Ovary (tissue), 9 donors: ENCODE measurements around the gene AQP12A. TPM values are rescaled to one million over a fixed set of nuclear protein-coding genes. Genes with fewer than 3 reads are reported as not detected.

Experiments used
- DNase-seq, 5 donors: peaks; one replicate each; pipeline ENCODE4 v3.0.0-alpha.2; 2019 to 2020
- H3K27ac ChIP-seq, 2 donors: fragments of 200-600 bp; one replicate each; pipeline versions ENCODE4 v1.5.1 to v1.8.0; 2019 to 2022
- H3K27me3 ChIP-seq: fragments of 200-600 bp; one replicate; pipeline ENCODE4 v1.8.0; 2022
- H3K36me3 ChIP-seq: fragments of 200-600 bp; sonication (generic); one replicate; pipeline ENCODE4 v1.5.1; 2019
- H3K4me1 ChIP-seq: one replicate; pipeline ENCODE4 v1.8.1; 2013; ENCODE audit warnings: mild to moderate bottlenecking, moderate library complexity; ENCODE audit not compliant: insufficient read depth
- H3K4me3 ChIP-seq: fragments of 200-600 bp; sonication (generic); one replicate; pipeline ENCODE4 v1.5.1; 2017
- H3K9me3 ChIP-seq, 2 donors: fragments of 200-600 bp in 1 of 2; sonication (generic) in 1 of 2; one replicate each; pipeline versions ENCODE4 v1.5.1 to v1.8.1; 2013 to 2019; ENCODE audit warnings: mild to moderate bottlenecking in 1 of 2, moderate library complexity in 1 of 2
- EP300 ChIP-seq: sonication (generic); formaldehyde crosslinking; IDR thresholded peaks from one replicate; pipeline ENCODE4 v1.6.1; 2017; ENCODE audit warnings: antibody characterized with exemption
- POLR2A ChIP-seq: fragments of 450-650 bp; IDR thresholded peaks from one replicate; pipeline ENCODE4 v1.6.1; 2017; ENCODE audit warnings: antibody characterized with exemption, mild to moderate bottlenecking, moderate library complexity
- WGBS, 3 donors: extraction: QIAGEN DNeasy Blood & Tissue Kit in 1 of 3; methylation state at CpG; one replicate each; pipeline versions ENCODE4 v1.1.5 to v1.1.7; 2013 to 2017; 5-methylcytosine and 5-hydroxymethylcytosine counted together
- intact Hi-C, 4 donors: fragments of 100-400 bp; cut with DNase I; formaldehyde crosslinking; loops; one replicate each; pipeline versions ENCODE4 v1.11.0 to v1.15.1; 2022 to 2023
- polyA plus RNA-seq, 2 donors: library from polyadenylated mRNA; stranded (reverse); fragments of 200-250 nt in 1 of 2; fragments of 350-450 nt in 1 of 2; fragmentation: Illumina TruSeq in 1 of 2; extraction: RNeasy Lipid Tissue Mini Kit (QIAGEN cat#74804) in 1 of 2; gene quantifications; one replicate each; pipeline ENCODE4 v1.2.3, GENCODE V29; 2013 to 2014
- total RNA-seq, 7 donors: library from RNA; depleted of rRNA in 2 of 7; stranded (reverse); fragments of >200 nt in 2 of 7; fragmentation: NEBNext Ultra II Directional in 3 of 7; extraction: Animal tissue kit (Norgen Biotek cat#: 25700) in 3 of 7; gene quantifications; one replicate each; pipeline versions ENCODE4 v1.1.0 to v1.2.4, GENCODE V29; 2016 to 2023
- TF ChIP-seq, protein P1 (sequence below), 3 donors: fragments of 450-650 bp in 2 of 3; fragments of 200-600 bp in 1 of 3; IDR thresholded peaks; one replicate each; pipeline versions ENCODE4 v1.5.1 to v1.8.0; 2016 to 2022; ENCODE audit warnings: antibody characterized with exemption in 3 of 3, mild to moderate bottlenecking in 1 of 3
- donor health status: DM: no; HTN: no; CAD: no; lungs with moderate emphysema.
- donor health status: DM: no; HTN: no; CAD: no.
- donor health status: Bipolar disorder and iron deficiency.
- donor health status: DM: yes; HTN: yes; CAD: no.
- donor health status: DM: no; HTN: no; CAD: no.
- donor health status: DM: yes; HTN: yes; CAD: no.

Gene AQP12A
- total and polyA plus RNA-seq, 9 donors, result not detected

- TF ChIP-seq POLR2A (no peak), EP300 (no peak)
- TF ChIP-seq, protein P1, sequence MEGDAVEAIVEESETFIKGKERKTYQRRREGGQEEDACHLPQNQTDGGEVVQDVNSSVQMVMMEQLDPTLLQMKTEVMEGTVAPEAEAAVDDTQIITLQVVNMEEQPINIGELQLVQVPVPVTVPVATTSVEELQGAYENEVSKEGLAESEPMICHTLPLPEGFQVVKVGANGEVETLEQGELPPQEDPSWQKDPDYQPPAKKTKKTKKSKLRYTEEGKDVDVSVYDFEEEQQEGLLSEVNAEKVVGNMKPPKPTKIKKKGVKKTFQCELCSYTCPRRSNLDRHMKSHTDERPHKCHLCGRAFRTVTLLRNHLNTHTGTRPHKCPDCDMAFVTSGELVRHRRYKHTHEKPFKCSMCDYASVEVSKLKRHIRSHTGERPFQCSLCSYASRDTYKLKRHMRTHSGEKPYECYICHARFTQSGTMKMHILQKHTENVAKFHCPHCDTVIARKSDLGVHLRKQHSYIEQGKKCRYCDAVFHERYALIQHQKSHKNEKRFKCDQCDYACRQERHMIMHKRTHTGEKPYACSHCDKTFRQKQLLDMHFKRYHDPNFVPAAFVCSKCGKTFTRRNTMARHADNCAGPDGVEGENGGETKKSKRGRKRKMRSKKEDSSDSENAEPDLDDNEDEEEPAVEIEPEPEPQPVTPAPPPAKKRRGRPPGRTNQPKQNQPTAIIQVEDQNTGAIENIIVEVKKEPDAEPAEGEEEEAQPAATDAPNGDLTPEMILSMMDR (IDR thresholded peaks at IDR 0.05), result no peak
- Histone ChIP-seq H3K4me3 (no peak overlapping the region), H3K27ac (no peak overlapping the region), H3K27me3 (no peaks in the 10 kb centered on the region), H3K36me3 (no peaks in the 10 kb centered on the region), H3K4me1 (no peaks in the 10 kb centered on the region), H3K9me3 (no peaks in the 10 kb centered on the region)
- peak in 1 of 5 donors; percentile 21 for DNase-seq
- 57 to 61% (median 58%) methylated on average over 18 of the region's 18 CpGs for WGBS, 3 donors
- intact Hi-C loops, result no loop called here
Measured at GRCh38 chr2:240703417-240704341, 12.0 kb downstream of the AQP12A start.

- peak in 2 of 5 donors; percentile 3 to 26 for DNase-seq
- Histone ChIP-seq H3K27ac (no peak overlapping the region), H3K36me3 (no peaks in the 10 kb centered on the region), H3K27me3 (no peaks in the 10 kb centered on the region), H3K9me3 (no peaks in the 10 kb centered on the region), H3K4me1 (no peaks in the 10 kb centered on the region), H3K4me3 (no peak overlapping the region)
- 23 to 52% (median 33%) methylated on average over 19 of the region's 19 CpGs for WGBS, 3 donors
- TF ChIP-seq, protein P1 (IDR thresholded peaks at IDR 0.05), result no peak
- TF ChIP-seq EP300 (no peak), POLR2A (no peak)
- intact Hi-C loops, result no loop called here
Measured at GRCh38 chr2:240704651-240705050, 13.0 kb downstream of the AQP12A start.

DNA sequence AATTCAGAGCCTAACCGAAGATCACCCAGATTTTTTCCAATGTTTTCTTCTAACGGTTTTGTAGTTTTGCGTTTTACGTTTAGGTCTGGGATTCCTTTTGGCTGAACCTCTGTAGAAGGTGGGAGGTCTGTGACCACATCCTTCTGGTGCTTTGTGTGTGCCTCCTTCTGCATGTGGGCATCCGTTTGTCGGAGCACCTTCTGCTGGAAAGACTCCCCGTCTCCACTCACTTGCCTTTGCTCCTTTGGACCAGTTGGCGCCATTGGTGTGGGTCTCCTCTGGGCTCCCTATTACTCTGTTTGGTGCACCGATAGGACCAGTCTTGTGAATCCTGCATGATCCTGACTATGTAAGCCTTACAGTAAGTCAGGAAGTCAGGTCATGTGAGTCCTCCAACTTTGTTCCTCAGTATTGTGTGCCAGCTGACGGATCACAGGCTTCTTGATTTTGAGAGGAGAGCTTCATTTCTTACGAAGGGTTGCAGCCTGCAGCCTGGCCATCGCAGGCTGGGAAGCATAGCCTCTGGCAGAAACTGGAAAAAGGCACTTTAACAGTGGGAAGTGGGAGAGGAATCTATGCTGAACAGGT lies 13.6 kb downstream of the AQP12A start:
- TF ChIP-seq POLR2A (no peak), EP300 (no peak)
- TF ChIP-seq, protein P1 (IDR thresholded peaks at IDR 0.05), result no peak
- H3K9me3 ChIP-seq, result no peaks in the 10 kb centered on the region
- H3K4me3 ChIP-seq, result no peak overlapping the region
- DNase-seq, result no peak
- no peaks in the 10 kb centered on the region for H3K4me1 ChIP-seq
- no peaks in the 10 kb centered on the region for H3K27me3 ChIP-seq
- WGBS, 3 donors, result 61 to 75% (median 67%) methylated on average over 12 of the region's 12 CpGs
- H3K27ac ChIP-seq, result no peak overlapping the region
- intact Hi-C loops, result no loop called here
- H3K36me3 ChIP-seq, result no peaks in the 10 kb centered on the region

DNA sequence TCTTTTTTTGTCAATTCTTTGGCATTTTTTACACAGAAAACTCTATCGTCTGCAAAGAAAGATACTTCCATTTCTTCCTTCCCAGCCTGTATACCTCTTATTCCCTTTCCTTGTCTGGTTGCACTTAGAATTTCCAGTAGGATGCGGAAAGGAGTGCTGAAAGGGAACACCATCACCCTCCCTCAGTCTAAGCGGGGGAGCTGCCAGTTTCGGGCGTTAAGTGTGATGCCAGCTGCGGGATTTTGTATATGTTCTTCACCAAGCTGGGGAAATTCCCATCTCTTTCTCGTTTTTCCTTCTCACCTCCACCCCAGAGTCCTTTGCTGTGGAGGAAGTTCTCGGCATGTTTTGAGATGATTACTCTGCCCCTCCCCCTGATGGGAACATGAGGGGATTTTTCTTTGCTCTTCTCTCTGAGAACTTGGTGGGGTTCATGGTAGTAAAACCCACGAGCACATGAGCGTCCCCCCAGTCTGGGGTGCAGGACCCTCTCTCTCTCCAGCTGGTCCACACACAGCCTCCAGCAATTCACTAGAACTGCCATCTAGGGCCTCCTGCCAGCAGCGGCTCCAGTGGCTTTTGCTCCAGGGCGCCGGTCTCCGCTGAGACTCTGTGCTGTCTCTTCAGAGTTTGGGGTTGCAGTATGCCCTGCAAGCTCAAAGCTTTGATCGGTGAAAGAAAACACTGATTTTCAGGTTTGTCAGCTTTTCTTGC lies 15.5 kb downstream of the AQP12A start:
- Histone ChIP-seq H3K9me3 (no peaks in the 10 kb centered on the region), H3K4me3 (no peak overlapping the region), H3K27me3 (no peaks in the 10 kb centered on the region), H3K4me1 (no peaks in the 10 kb centered on the region), H3K27ac (no peak overlapping the region), H3K36me3 (no peaks in the 10 kb centered on the region)
- WGBS, 3 donors, result 49 to 56% (median 54%) methylated on average over 15 of the region's 15 CpGs
- DNase-seq, result no peak
- intact Hi-C loops, result no loop called here
- TF ChIP-seq EP300 (no peak), POLR2A (no peak)
- TF ChIP-seq, protein P1 (IDR thresholded peaks at IDR 0.05), result no peak
